Measurements from ENCODE around the gene SERPINB6.
"Not testable (repeated sequence)": the region's sequence is repeated elsewhere in the genome, so short reads cannot be mapped to it uniquely, and the experiment has no call there.

SERPINB6 gene

DNA sequence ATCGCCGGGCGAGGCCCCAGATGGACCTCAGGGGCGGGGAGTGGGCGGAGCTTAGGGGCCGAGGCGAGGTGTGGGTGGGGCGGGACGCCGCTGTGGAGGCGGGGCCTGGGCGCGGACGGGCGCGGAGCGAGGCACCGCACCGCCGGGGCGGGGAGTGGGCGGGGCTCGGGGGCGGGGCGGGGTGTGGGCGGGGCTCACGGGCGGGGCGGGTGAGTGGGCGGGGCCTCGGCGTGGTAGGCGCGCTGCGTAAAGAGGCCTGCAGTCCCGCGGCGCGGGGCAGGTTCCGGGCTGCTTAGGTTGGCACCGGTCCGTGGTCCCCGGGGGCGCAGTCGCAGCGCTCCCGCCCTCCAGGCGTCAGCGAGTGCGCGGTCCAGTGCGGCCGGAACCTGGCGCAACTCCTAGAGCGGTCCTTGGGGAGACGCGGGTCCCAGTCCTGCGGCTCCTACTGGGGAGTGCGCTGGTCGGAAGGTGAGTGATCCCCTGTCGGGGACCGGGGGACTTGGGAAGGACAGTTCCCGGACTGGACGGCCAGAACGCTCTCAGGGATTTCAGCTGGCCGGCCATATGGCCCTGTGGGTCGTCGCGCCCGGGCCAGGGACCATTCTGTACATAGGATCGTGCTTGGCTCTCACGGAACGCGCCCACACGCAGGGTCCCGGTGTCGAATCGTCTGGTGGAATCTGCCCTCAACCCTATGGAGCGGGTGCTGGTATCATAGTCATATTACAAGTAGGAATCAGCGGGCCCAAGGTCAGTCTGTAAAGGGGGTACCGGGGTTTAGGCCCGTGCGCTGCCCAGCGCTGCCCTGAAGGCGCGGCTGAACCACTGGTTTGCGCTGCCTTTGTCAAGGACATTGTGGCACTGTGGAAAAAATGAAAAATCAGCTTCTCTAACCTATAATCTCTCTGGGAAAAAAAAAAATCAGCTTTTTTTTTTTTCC lies 28.5 kb upstream of the SERPINB6 start, which contains the start of gene NQO2:
NQO2 (plus strand) TSS at position 277 of the 940 bp plus-strand sequence. CDS start 6,659 bp downstream, outside the sequence.
- DNase-seq (ENCODE audit: low read depth) = peak; percentile 87

DNA sequence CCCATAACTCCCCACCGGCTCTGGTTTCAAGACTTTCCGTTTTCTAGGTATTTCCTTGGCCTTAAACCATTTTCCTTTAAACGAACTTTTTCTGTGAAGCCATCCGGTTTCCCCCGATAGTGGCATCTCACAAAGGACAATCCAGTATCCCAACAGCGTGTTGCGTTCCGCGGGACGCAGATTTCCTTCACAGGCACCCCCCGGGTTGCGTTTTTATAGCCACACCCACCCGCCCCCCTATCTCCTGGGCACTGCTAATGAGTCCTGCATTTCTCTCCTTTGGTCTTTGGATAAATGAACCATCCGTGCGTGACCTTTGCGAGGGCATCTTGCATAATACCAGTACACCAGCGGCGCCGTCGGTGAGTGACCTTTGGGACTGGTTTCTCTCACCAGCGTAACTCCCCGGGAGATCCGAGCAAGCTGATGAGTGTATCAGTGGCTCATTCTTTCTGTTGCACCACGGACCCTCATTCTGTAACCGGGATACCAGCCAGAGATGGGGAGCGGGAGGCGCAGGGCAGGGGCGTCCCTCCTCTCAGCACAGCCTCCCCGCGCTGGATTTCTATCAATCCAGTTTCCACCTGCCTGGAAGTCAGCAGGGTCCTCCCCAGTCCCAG lies 27.7 kb upstream of the SERPINB6 start:
- peak; percentile 94 for DNase-seq (ENCODE audit: low read depth)

- not testable (repeated sequence) for DNase-seq (ENCODE audit: low read depth)
Measured at GRCh38 chr6:2998249-2998997, 27.1 kb upstream of the SERPINB6 start.

GRCh38 chr6:2993755-2994317 lies 22.5 kb upstream of the SERPINB6 start:
- no peak for DNase-seq (ENCODE audit: low read depth)

- no peak for DNase-seq (ENCODE audit: low read depth)
Measured at GRCh38 chr6:2992330-2992979, 21.1 kb upstream of the SERPINB6 start.

DNA sequence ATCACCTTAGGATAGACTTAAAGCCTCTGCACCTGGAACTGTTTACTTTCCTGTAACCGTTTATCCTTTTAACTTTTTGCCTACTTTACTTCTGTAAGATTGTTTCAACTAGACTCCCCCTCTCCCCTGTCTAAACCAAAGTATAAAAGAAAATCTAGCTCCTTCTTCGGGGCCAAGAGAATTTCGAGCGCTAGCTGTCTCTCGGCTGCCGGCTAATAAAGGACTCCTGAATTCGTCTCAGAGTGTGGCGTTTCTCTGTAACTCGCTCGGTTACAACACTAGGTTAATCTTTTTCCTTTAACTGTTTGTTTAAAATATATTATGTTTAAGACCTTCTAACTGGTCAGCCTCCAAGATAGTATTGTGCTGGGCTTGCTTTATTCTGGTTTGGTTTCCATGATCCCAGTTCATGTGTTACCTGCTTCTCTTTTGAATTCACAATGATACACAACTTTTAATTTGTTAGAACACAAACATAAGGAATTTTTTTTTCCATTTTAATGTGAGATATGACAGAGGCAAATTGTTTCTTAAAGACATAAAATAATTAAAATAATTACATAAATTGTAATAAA lies 19.7 kb upstream of the SERPINB6 start:
- DNase-seq (ENCODE audit: low read depth) = no peak

DNA sequence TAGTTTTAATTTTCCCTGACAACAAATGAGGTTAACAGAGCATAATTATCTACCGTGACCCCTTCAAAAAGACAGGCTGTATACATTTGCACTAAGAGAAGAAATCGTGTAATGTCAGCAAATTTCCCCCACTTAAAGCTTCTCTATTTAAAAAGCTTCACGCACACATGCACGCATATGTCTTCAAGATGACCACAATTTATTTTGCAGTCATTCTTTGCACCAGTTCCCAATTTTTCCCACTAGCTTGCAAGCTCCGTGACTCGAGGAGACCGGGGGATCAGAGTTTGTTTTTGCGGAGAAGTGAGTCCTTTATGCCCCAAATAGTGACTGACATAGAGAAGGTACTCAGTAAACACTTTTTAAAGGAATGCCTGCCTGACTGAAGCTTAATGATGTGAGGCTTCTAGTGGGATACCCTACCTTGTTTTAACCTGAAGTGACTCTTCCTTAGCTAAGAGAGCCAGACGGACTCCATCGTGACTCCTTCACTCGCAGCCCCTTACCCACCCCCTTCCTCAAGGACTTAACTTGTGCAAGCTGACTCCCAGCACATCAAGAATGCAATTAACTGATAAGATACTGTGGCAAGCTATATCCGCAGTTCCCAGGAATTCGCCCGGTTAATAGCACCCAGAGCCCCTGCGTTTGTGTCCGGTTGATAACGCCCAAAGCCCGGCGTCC lies 19.0 kb upstream of the SERPINB6 start:
- DNase-seq (ENCODE audit: low read depth) = peak; percentile 10

DNA sequence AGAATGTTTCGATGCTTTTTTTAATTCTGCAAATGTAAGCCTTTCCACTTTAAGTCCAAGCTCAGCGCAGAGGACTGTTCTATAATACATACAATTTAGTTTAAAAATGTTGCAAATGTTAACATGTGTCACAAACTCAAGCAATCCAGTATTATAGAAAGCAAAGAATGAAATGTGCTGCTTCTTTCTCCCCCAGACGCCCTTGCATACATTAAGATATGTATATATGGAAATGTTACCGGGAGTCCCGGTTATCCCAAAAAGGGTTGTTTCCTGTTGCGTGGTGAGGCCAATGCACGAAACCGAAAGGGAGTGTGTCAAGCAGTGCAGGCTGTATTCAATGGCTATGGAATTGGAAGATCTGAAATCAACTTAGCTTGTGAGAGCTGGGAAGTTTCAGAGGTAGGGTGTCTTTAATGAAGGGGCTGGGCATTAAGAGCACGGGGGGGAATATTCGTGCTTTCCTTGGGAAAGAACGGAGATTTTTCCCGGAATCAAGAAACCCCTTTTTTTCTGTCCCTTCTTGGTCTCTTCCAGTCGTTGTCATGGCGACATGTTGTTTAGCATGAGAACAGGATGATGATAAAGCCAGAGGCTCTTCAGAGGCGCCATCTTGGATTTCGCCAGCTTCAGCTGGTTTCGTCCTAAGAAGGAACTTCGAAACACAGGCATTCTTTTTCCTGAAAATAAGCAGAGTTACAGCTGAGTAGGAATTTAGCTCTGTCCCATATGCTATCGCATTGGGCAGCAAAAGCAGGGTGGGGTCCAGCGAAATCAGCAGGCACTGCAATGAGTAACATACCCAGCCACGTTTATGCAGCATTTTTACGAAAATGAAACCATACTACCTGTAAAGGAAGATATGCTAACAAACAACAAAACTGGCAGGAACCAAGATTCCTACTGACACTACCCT lies 18.2 kb upstream of the SERPINB6 start:
- peak; percentile 98 for DNase-seq (ENCODE audit: low read depth)

- peak; percentile 92 for DNase-seq (ENCODE audit: low read depth)
Measured at GRCh38 chr6:2988426-2989331, 17.3 kb upstream of the SERPINB6 start.

GRCh38 chr6:2988094-2988425 lies 16.7 kb upstream of the SERPINB6 start:
- DNase-seq (ENCODE audit: low read depth) = no peak

GRCh38 chr6:2986722-2987221 lies 15.4 kb upstream of the SERPINB6 start:
- DNase-seq (ENCODE audit: low read depth) = peak; percentile 88

DNA sequence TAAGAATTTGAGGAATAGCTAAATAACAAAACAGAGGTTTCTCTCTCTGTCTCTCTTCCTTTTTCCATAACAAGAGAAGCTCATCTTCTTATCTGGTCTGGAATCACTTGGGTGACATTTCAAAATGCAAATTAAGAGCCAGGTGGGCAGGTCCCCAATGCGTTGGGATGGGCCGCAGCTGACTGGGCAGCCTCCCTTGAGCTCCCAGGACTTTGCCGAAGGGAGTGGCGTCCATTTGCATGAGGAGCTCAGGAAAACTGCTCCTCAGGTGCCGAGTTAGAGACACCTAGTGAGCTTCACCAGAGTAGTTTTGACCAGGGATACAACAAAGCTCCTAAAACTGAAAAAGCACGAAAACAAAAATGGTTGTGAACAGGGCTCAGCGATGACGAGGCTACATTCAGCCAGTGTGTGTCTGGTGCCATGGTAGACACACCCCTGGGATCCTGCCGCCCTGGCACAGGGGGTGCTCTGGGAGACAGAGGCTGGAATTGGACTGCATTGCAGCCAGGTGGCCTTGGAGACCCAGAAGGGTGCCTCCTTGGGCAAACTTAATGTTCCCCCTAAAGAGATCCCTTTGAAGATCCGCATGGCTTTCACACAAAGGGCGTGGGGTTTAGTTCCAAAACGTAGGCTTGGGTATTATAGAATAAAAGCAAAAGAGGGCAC lies 13.5 kb upstream of the SERPINB6 start:
- no peak for DNase-seq (ENCODE audit: low read depth)

- DNase-seq (ENCODE audit: low read depth) = no peak
Measured at GRCh38 chr6:2982426-2983117, 11.2 kb upstream of the SERPINB6 start.

DNA sequence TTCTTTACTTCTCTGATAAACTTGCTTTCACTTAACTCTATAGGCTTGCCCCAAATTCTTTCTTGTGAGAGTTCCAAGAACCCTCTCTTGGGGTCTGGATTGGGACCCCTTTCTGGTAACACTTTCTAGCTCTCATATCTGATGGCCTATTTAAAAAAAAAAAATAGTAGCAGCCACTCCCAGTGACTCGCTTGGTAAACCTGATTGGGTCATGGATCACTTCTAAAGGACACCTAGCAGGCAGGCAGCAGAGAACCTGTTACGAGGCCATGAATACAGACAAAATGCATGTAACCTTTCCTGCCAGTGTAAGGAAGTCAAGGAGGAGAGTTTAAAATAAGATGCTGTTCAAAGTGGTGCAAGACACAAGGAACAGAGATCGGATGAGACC lies 9.1 kb upstream of the SERPINB6 start:
- no peak for DNase-seq (ENCODE audit: low read depth)

DNA sequence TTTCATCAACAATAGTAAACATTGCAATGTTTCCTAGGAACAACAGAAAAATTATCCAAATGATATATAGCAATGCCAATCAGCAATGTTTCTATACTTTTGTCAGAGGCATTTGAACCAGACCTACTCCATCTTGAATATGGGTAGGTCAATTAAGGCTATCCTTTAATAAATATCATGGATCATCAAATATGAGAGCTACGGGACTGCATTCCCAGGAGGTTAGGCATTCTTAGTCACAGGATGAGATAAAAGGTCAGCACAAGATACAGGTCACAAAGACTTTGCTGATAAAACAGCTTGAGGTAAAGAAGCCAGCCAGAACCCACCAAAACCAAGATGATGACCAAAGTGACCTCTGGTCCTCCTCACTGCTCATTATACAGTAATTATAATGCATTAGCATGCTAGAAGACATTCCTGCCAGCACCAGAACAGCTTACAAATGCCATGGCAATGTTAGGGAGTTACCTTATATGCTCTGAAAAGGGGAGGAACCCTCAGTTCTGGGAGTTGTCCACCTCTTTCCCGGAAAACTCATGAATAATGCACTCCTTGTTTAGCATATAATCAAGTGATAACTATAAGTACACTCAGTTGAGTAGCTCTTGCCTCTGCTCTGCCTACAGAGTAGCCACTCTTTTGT lies 8.6 kb upstream of the SERPINB6 start:
- peak; percentile 51 for DNase-seq (ENCODE audit: low read depth)

GRCh38 chr6:2978923-2979322 lies 7.6 kb upstream of the SERPINB6 start:
- no peak for DNase-seq (ENCODE audit: low read depth)

All from fibroblast of gingiva (primary cell).